LHCN-M2 (cell line): Measurements from ENCODE around the gene CPNE8. TPM values are rescaled to one million over a fixed set of nuclear protein-coding genes. Genes with fewer than 3 reads are reported as not detected.

ENCODE experiments used
- DNase-seq: peaks from one replicate; pipeline ENCODE4 v3.0.0-alpha.2; 2012; ENCODE audit warnings: low read depth
- polyA plus RNA-seq: library from polyadenylated mRNA; unstranded; fragments of >200 nt; gene quantifications from one replicate; pipeline ENCODE4 v1.2.1, GENCODE V29; 2012; ENCODE audit warnings: missing spikeins
- total RNA-seq: library from RNA; depleted of rRNA; stranded (reverse); fragments of >200 nt; gene quantifications from 2 replicates; pipeline ENCODE4 v1.2.3, GENCODE V29; 2014; rRNA removed

Gene CPNE8
- not detected in 2 replicates for total RNA-seq
- not detected for polyA plus RNA-seq

GRCh38 chr12:38905480-38906351 is at the start of gene CPNE8:
Gene CPNE8 (minus strand): TSS chr12:38905591. CDS start chr12:38905534, 57 bp downstream.
- no peak for DNase-seq

DNA sequence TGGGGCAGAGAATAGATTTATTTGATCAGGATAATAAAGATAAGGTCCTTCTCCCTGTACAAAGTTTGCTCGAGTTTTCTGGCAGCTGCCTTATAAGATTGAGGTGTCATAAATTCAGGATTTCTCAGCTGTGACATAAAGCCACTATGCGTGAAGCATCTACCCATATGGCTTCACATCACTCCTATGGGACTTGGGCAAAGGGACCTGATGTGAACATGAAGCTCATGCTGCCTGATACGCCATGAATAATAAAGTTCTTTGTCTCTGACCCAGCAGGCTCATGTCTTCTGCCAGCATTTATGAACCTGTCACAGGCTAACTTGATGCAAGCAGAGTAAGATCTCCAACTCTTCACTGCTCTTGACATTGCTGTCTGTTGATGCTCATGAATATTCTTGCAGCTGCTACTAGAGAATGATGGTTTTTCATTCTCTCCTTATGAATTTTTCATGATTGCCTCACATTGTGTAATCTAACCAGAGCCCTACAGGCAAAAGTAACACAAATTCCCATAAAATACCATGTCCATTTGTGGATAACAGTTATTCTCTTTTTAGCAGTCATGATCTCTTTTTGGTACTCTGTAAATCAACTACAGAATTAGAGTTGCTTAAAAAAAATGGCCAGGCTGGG is 49.0 kb upstream of the CPNE8 start:
- DNase-seq: no peak

GRCh38 chr12:38949363-38949762 is 44.0 kb upstream of the CPNE8 start:
- no peak for DNase-seq

DNA sequence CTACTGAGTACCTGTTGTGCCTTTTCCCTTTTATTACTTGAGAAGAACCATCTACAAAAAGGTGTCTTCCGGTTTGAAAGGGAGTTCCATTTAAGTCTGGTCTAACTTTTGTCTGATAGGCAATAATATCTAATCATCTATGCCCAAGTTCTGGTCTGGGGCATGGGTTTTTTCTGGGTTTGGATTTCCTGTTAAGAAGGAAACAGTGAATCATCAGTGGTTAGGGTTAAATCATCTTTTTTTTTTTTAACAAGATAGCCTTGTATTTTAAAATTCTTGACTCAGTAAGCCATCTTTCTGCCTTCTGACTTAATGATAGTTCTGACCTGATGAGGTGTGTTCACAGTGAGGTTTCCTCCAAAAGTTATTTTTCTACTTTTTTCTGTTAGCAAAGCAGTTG is 29.3 kb upstream of the CPNE8 start:
- no peak for DNase-seq

DNA sequence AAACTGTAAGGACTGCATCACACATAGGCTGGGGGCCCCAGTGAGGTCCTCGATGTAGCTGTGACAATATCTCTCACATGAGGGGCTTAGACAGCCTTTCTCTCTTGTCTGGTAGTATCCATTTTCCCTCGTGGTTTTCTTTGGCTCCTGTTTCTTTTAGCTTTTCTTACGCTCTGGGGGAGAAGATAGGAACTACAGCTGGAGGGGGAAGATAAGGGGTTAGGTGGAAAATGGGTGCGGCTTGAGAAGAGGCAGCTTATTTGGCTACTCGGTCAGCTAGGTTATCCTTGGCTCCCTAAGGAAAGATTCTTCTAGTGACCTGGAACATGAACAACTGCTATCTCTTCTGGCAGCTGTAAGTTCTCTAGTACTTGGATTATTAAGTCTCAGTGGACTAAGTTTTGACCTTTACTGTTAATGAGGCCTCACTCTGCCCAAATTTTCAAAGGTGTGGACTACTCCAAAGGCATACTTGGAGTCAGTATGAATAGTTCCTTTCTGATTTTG is 28.7 kb upstream of the CPNE8 start:
- no peak for DNase-seq

DNA sequence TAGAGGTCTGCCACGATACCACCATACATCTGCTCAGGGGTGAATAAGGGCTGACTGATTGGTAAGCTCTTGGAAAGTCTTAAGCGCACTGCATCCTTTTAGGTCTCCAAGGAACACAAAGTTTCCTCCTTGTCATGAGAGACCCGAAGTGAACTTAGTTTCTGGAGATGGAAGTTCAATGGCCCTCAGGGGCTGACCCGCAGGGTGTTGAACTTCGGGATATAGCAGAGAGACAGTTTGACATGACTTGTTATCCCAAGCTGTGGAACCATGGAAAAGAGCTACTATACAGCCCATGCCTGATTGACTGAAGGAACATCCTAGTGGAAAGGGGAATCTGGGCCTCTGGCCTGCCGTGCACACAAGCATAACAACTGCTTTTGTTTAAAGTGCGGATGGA is 26.9 kb upstream of the CPNE8 start:
- no peak for DNase-seq

DNA sequence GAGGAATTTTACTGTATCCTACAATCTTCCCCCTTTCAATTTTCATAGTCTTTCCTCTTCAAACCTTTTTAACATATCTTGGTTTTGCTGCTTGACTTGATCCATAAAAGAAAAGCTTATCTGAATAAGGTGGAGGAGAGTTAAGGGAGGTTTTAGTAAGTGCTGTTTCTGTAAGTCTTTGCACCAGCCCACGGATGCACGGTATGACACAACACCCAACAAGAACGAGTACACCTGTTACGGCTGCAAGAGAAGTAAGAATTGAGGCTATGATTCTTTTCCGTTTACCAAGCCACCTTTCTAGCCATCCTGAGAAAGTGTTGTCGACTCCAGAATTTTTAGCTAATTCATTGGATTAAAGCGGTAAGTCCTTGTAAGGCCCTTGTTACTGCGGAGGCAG is 26.1 kb upstream of the CPNE8 start:
- no peak for DNase-seq

- no peak for DNase-seq
Observed at GRCh38 chr12:38930990-38931389, 25.6 kb upstream of the CPNE8 start.

DNA sequence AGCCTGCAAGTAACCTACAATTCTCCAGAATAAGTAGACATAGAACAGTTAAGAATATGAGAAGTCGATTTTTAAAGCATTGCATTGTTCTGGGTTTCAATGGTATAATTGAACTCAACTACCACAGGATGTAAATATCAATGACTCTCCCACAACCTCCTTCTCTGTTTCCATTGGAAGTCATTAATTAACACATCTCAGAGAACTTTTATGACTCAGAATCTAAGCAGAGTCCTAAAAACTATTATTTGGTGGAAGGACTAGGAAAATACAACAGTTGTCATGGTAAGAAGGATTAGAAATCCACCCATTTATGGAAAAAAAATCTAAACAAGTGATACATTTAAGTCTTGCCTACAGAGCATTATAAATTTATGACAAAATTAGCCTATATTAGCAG is 21.1 kb upstream of the CPNE8 start:
- no peak for DNase-seq

GRCh38 chr12:38921025-38921677 is 15.8 kb upstream of the CPNE8 start:
- DNase-seq: no peak

GRCh38 chr12:38919191-38919590 is 13.8 kb upstream of the CPNE8 start:
- DNase-seq: no peak

DNA sequence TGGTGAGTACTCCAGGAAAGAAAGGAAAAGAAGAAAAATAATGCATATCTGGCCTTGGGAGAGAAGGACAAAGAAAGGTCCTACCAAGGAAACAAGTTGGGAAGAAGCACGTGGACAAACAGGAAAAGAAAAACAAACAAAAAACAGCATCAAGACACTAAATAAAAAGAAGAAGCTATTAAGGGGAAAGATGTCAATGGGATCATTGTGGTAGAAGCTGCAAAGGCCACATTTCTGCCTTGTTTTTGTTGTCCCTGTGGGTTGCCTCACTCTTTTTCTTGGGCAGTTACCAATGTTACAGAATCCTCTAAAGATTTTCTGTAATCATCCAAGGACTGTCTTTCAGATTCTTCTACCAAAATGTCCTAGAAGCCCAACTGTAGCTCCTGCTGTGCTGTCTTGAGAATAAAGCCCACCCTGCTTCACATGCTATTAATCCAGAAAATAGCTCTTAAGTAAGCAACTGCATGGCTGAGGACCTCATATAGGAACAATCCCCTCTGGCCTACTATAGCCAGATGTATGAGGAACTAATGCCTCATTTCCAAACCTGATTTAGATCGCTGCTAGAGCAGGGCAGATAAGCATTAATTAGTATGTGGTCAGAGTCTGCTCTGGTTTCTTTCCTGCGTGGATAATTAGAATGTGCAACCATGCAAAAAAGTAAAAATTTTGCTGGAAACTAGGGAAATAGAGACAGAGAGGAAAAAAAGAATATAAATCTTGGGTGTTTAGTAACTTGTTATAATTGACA is 10.2 kb upstream of the CPNE8 start:
- DNase-seq: no peak

- DNase-seq: no peak
Observed at GRCh38 chr12:38912116-38912515, 6.7 kb upstream of the CPNE8 start.

DNA sequence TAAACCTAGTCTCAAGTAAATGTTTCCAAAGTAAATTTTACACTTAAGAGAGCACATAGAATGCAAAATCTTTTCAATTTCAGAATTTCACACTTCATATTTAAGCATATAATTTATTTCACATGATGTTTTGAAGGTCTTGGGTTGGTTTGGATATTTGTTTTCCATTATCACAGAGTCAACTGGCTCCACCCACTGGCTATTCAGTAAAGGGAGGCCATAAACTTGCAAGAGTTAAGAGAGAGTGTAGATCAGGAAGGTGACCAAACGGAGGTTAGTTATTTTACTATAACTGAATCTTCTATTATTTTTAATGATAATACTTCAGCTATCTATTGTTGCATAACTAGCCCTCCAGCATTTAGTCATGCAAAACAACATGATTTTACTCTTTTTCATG is 6.2 kb upstream of the CPNE8 start:
- DNase-seq: no peak

- no peak for DNase-seq
Observed at GRCh38 chr12:38907201-38907923, 2.0 kb upstream of the CPNE8 start.

GRCh38 chr12:38906482-38907200 is 1.2 kb upstream of the CPNE8 start:
- no peak for DNase-seq

- DNase-seq: no peak
Observed at GRCh38 chr12:38904537-38905479, 583 bp downstream of the CPNE8 start.

GRCh38 chr12:38903596-38903995 is 1.8 kb downstream of the CPNE8 start:
- no peak for DNase-seq
